HG03097 (cell line): ENCODE measurements around the gene RIMBP2.

Experiments used
- ATAC-seq: cut with Tn5 transposase; IDR thresholded peaks from one replicate; pipeline ENCODE4 v1.9.1; 2021; ENCODE audit not compliant: unreplicated experiment, low FRiP score

The RIMBP2 gene

DNA sequence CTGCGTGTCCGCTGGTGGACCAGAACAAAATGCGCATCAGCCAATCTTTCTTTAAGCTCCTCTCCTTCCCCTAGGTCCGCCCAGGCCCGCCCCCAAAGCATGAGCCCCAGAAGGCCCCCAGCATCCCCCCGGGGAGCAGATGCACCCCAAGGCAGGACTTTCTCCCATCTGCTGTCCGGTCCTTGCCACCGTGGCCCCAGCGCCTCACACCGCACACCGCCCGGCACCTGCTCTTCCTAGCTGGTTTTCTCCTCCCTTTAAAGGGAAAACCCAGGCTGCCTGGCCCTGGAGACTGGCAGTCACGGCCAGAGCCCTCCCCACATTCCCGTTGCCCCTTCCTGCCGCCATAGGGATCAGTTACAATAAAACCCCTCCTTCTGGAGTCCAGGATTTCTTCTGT, 30.2 kb downstream of the RIMBP2 start:
- no peak for ATAC-seq

DNA sequence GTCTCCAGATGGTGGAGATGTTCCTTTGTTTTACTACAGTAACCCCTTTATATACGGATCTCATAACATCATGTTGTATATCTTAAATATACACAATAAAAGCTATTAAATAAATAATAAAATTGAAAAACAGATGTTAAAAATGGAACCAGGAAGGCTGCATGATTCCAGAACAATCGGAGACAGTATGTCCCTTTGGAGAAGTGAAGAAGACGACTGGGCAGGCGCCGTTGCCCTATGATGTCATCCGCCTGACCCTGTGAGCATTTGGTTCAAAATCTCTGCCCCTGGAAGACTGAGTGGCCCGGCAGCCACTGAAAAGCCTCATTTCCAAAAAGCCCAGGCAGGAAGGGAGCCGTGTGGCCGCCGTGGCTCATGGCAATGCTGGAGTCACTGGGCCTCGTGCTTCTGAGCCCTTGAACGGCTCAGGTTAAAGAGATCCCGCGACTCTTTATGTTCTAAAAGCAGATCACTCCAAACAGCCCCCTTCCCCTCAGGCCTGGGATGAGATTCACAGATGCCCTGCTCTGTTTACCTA, 30.8 kb downstream of the RIMBP2 start:
- no peak for ATAC-seq

DNA sequence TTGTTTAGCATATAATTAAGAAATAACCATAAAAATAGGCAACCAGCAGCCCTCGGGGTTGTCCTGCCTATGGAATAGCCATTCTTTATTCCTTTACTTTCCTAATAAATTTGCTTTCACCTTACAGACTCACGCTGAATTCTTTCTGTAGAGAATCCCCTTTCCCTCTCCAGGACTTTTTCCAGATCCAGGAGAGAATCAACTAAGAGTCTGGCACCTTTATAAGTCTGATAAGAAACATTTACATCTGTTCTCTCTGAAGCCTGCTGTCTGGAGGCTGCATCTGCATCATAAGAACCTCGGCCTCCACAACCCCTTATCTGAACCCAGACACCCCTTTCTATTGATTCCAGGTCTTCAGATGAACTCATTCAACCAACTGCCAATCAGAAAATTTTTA, 32.3 kb downstream of the RIMBP2 start:
- ATAC-seq: no peak

DNA sequence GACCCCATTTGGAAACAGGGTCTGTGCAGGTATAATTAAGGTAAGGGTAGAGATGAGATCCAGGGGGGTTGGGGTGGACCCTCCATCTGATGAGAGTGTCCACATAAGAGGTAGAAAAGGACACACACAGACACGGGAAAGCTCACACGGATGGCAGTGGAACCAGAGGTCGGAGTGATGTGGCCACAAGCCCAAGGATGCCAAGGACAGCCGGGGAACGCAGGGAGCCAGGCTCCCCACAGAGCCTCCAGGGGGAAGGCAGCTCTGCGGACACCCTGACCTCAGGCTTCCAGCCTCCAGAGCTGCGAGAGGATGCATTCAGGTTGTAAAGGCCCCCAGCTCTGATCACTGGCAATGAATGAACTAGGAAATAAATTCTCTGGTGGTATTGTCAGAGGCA, 33.0 kb downstream of the RIMBP2 start:
- ATAC-seq: no peak

DNA sequence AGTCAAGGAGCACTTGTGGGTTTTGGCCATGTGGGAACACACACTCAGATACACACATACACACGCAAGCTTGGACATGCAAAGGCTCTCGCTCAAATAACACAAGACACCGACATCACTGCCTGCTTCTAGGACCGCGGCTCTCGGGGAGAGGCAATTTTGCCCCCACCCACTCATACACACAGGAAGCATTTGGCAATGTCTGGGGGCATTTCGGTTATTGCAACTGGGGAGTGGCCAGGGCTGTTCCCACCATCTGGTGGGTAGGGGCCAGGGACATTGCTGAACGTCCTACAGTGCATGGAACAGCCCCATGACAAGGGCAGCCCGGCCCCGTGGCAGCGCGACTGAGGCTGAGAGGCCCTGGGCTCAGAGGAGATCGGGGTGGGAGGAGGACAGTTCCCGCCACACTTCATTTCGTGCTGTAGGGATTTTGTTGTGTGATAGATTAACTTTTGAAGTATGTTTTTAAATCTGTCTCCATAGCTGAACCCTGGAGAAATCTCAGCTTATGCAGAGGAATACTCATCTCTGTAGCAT, 35.6 kb downstream of the RIMBP2 start:
- no peak for ATAC-seq

DNA sequence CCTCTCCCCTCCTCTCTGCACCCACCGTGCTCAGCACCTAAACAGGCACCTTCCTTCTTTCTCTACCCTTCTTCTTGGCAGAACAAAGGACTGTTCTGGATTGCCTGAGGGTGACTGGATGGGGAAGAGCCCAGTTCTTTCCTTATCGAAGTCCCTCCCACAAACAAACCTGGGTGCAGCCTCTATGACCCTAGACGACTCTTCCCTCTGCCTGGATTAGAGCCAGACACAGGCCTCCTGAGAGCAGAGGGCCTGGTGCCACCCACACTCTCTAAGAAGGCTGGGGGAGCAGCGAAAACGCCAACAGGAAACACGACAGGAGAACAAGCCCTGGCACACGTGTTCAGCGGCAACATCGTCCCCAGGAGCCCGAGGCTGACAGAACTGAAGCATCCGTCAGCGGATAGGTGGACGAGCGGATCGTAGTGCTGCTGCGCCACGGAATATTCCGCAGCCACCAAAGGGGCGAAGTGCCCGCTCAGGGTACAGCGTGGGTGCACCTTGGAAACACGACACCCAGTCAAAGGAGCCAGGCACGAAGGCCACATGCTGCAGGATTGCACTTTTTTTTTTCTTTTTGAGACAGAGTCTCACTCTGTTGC, 38.0 kb downstream of the RIMBP2 start:
- ATAC-seq: no peak

DNA sequence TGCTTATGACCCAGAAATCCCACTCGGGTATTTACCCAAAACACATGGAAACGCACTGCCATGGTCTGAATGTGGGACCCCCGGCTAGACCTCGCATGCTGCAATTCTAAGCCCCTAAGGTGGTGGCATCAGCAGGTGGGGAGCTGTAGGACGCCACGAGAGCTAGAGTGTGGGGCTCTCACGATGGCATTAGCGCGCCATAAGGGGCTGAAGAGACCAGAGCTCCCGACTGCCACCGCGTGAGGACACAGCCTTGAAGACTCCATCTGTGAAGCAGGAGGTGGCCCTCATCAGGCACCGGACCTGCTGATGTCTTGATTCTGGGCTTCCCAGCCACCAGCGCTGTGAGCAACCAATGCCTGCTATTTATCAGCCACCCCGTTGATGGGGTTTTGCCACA, 40.3 kb downstream of the RIMBP2 start:
- no peak for ATAC-seq

DNA sequence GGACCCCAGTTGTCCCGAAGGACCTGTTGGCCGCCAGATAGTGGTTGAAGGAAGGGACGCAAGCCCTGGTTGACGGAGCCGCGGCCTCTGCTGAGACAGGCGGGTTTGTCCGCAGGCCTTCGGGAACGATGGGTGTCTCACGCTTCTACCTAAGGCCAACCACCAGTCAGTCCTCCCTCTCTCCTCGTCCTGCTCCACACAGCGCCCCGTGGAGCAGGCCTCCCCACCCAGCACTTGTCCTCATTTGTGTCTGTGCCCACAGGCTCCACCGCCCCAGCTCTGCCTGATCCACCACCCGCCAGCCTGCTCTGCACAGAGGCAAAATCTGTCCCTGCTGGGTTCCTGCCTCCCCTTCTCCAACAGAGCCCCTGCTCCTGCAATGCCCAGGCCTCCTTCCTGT, 41.0 kb downstream of the RIMBP2 start:
- ATAC-seq: no peak

DNA sequence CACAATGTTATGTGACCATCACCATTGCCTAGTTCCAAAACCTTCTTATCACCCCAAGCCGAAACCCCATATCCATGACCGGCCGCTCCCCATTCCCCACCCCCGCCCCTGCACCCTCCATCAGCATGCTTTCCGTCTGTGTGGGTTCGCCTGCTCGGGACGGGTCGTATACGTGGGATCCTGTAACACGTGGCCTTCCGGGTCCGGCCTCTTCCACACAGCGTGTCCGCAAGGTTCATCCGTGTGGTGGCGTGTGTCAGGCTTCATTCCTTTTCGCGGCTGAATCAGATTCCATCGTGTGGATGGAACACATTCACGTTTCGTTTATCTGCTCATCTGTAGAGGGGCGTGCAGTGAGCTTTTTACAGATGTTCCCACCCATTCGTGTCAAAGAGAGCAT, 41.4 kb downstream of the RIMBP2 start:
- ATAC-seq: no peak

DNA sequence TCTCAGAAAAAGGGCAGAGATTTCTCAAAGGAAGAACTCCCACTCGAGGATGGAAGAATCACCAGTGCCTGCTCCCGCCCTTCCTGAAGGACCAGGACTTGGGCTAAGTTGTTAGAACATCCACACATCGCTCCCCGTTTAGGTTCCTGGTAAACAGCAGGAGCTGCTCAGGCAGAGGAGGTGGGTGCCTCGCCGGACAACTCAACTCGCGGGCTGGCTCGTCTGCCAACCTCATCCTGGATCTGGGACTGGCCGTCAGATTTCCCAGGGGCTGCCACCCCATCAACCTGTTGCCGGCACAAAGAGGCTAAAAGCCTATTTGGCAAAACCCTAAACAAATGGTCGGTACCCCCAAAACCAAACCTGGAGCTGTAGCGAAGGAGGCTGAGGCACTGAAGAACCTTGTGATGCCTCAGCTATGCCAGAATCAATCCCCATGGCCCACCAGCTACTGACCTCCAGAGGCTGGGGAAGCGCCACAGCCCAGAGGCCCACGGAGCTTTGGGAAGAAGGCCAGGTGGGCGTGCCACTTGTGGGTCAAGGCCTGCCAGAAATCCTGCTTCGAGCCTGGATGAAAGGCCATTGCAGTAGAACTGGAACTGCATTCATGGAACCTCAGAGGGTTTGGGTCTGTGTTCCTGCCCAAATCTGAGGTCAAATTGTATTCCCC, 42.9 kb downstream of the RIMBP2 start:
- no peak for ATAC-seq

DNA sequence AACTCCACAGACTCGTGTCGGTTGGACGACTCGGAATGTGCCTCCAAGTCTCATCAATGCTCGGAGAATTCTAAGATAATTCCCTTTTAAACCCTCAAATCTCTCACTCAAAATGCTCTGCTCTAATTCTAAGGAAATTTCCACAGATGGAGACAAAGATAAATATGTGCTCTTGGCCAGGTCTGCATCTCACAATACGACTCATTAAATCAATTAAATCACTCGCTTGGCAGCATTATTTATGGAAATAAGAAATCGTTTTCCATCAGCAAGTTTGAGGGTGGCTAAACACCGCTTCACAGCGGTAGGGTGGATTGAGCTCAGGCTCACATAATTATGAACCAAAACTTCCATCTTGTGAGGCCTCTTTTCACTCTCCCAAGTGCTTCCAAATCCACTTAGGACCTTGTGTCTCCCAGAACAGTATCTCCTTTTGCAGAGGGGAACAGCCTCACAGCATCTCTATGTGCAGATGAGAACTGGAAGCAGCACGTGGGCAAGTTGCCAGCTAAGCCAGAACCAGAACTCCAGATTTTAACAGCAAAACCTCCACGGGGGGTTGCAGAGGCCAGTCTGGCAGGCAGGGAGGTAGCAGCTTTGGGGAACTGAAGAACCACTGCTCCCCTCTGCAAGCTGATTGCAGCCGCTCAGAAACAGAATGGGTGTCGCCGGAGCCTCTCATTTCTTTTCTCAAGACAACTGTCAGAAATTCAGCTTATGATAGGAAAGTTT, 43.8 kb downstream of the RIMBP2 start:
- ATAC-seq: no peak

DNA sequence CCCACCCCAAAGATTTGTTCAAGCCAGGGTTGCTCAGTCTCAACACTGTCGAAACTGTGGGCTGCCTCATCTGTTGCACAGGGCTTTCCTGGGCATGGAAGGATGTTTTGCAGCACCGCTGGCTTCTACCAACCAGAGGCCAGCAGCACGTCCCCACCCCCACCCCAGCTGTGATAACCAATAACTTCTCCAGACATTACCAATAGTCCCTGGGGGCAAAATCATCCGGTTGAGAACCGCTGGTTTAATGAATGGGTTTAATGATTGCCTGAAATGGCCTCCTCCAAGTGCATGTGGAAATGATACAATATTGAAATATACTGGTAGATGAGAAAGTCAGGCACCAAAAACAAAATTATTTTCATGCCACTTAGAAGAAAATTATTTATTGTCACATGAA, 44.5 kb downstream of the RIMBP2 start:
- no peak for ATAC-seq

DNA sequence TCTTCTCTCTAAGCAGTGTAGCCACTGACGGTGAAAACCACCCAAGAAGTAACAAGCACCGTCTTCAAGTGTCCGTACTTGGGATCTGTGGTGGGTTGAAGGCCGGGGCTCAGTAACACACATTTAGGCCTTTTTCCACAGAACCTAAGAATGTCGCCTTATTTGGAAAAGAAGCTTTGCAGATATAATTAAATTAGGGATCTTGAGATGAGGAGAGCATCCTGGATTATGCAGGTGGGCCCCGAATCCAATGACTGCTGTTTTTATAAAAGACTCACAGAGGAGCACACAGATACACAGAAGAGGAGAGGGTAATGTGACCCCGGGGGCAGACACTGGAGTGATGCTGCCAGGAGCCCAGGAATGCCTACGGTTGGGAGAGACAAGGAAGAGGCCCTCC, 46.3 kb downstream of the RIMBP2 start:
- no peak for ATAC-seq

DNA sequence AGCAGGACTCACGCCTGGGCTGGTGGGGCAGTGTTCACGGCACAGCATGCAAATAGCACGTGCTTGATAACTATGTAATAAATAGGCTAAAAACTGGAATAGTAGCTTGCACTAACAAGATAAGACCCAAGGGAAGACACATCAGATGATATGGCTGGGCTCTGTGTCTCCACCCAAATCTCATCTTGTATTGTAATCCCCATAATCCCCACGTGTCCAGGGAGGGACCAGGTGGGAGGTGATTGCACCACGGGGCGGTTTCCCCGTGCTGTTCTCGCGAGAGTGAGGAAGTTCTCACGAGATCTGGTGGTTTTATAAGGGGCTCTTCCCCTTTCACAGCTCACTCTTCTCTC, 46.9 kb downstream of the RIMBP2 start:
- no peak for ATAC-seq

DNA sequence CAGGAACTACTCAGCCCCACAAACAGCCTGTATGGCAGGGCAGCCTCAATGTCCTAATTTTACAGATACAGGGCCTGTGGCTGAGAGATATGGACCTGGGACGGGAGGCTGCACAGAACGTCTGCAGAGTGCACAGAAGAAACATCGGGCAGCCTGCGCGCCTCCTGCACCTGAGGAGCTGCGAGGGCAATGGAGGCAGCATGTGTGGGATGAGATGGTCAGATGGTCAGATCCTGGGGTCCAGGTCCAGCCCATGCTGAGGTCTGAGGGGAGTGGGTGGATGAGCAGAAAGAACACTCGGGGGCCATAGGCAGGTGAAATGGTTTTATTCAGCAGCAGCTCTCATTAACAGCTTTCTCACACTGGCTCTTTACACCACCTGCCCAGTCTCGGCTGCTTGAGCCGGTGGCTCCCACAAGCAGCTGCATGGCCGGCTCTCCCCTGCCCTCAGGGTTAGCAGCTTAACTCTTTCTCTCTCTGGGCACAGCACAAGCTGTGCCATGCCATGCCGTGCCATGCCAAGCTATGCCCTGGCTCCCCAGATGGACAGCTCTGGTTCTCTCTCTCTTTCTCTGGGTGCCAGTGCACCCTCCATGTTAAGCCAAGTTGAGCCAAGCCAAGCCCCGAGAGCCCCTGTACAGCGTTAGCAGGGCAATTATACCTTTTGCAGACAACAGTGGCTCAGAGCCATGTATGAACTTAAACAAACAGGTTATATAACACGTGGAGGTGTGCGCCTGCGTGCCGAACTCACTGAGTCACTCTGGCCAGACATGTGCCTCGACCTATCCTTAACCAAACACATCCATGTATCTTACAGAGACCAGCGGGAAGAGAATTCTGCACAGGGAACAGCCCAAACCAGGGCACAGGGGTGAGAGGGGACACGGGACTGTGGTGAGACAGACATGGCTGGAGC, 47.6 kb downstream of the RIMBP2 start:
- no peak for ATAC-seq

DNA sequence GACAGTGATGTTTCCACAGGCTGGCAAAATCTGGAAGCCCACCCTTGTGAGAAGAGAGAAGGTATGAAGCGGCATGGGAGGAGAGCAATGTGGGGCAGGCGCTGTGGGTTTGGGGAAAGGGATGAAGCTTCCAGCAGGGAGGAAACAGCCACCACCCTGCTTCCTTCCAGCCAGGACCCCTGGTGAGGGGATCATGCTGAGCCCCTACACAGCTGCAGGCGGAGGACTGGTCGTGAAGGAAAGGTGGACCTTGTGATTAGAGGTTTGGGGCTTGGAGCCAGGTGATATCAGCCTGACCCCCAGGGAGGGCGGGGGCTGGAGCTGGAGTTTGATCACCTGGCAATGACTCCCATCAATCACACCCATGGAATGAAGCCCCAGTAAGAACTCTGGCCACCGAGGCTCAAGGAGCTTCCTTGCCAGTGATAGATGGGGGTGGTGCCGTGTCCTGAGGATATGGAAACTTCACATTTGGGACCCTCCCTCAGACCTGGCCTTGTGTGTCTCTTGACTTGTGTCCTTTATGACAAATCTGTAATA, 48.6 kb downstream of the RIMBP2 start:
- no peak for ATAC-seq

DNA sequence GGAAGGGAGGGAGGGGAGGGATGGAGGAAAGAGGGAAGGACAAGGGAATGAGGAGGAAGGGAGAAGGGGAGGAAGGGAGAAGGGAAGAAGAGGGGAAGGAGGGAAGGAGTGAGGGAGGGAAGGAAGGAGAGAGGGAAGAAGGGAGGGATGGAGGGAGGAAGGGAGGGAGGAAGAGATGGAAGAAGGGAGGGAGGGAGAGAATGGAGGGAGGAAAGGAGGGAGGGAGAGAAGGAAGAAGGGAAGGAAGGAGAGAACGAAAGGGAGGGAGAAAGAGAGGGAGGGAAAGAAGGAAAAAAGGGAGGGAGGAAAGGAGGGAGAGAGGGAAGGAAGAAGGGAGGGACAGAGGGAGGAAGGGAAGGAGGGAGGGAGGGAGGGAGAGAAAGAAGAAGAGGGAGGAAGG, 49.5 kb downstream of the RIMBP2 start:
- no peak for ATAC-seq

DNA sequence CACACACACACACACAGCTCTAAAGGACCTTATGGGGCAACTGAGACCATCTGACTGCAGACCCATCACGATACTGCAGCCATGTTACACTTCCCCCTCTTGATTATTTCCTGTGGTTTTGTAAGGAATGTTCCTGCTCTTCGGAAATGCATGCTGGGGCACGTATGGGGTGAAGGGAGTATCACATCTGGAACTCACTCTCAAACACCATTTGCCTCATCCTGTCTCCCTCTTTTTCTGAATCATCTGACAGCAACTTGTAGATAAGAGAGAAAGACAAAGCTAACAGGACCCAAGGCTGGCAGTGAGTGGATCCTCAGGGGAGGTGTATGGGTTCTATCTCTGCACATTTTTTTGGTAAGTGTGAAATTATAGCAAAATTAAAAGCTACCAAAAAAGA, 50.3 kb downstream of the RIMBP2 start:
- ATAC-seq: no peak

DNA sequence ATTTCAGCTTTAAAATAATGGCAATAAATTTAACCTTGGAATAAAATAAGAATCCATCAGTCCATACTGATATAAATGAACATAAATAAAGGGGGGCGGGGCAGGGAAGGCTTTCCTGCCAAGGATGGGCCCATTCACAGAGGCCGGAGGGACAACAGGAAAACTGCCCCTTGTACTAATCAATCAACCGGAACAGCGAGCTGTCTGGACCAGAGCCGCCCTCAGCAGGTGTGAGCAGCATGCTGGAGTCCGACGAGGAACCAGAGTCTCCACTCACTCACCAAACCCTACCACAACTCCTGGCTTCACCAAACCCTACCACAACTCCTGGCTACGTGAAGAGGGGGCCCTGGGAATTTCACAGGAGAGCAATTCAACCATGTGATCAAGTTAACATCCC, 51.3 kb downstream of the RIMBP2 start:
- no peak for ATAC-seq

DNA sequence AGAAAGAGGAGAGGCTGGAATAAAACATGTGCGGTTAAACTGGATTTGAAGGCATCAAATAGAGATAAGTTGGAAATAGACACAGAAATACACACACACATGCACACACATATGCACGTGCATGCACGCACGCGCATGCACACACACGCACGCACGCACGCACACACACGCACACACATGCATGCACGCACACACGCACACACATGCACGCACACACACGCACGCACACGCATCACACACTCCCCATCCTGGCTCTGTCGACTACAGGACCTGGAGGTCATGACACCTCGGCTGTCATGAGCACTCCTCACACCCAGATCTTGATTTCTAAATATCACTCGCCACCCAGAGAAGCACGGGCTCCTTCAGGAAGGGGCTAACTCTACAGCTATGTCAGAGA, 51.8 kb downstream of the RIMBP2 start:
- no peak for ATAC-seq
